Bronchial epithelial cell (primary cell): ENCODE data around the gene ABCC10. TPM values are rescaled to one million over a fixed set of nuclear protein-coding genes. Genes with fewer than 3 reads are reported as not detected.
"Not testable (repeated sequence)": the region's sequence is repeated elsewhere in the genome, so short reads cannot be mapped to it uniquely, and the experiment has no call there.

Experiments
- DNase-seq: peaks from one replicate; pipeline ENCODE4 v3.0.0-alpha.2; 2010; ENCODE audit warnings: low read depth
- FAIRE-seq: peaks from 2 replicates; lab custom pipeline; 2011; peaks lifted over from hg19 to GRCh38; lab: Jason Lieb, UNC
- H3K27me3 ChIP-seq: 2 replicates; pipeline ENCODE4 v1.5.1; 2011; ENCODE audit warnings: low read length; ENCODE audit not compliant: control insufficient read depth, insufficient read depth
- H3K36me3 ChIP-seq: 2 replicates; pipeline ENCODE4 v1.5.1; 2011; ENCODE audit warnings: low read length; ENCODE audit not compliant: control insufficient read depth, insufficient read depth
- H3K4me3 ChIP-seq: 2 replicates; pipeline ENCODE4 v1.5.1; 2011; ENCODE audit warnings: mild to moderate bottlenecking, low read depth, low read length, control low read depth
- CTCF ChIP-seq: IDR thresholded peaks from 2 replicates; pipeline ENCODE4 v1.5.1; 2011; ENCODE audit warnings: mild to moderate bottlenecking, moderate library complexity, low read length, control low read depth, inconsistent platforms; ENCODE audit not compliant: insufficient read depth, severe bottlenecking
- total RNA-seq: library from RNA; depleted of rRNA; stranded (reverse); fragments of >200 nt; gene quantifications from 2 replicates; pipeline ENCODE4 v1.2.1, GENCODE V29; 2014

Gene ABCC10
- total RNA-seq, 1 donor from 2014 or later, result 9.7 TPM

GRCh38 chr6:43405354-43405753 lies 22.0 kb upstream of the ABCC10 start:
- peak; percentile 76 for DNase-seq
- FAIRE-seq, result peak; percentile 36

GRCh38 chr6:43407296-43407695 lies 20.0 kb upstream of the ABCC10 start:
- H3K27me3 ChIP-seq, result no peaks in the 10 kb centered on the region
- no peak for TF ChIP-seq CTCF
- no peak for FAIRE-seq

More at GRCh38 chr6:43405354-43405753, 22.0 kb upstream of the ABCC10 start:
- Histone ChIP-seq H3K36me3 (no peaks in the 10 kb centered on the region), H3K4me3 (no peak overlapping the region), H3K27me3 (no peaks in the 10 kb centered on the region)
- no peak for TF ChIP-seq CTCF

GRCh38 chr6:43408259-43408658 lies 19.1 kb upstream of the ABCC10 start:
- no peak for DNase-seq
- FAIRE-seq, result no peak
- no peak for TF ChIP-seq CTCF
- Histone ChIP-seq H3K27me3 (no peaks in the 10 kb centered on the region), H3K4me3 (no peak overlapping the region), H3K36me3 (no peaks in the 10 kb centered on the region)

More at GRCh38 chr6:43407296-43407695, 20.0 kb upstream of the ABCC10 start:
- H3K4me3 ChIP-seq, result no peak overlapping the region
- H3K36me3 ChIP-seq, result no peaks in the 10 kb centered on the region
- no peak for DNase-seq

GRCh38 chr6:43410776-43411175 lies 16.6 kb upstream of the ABCC10 start:
- not testable (repeated sequence) for FAIRE-seq, H3K4me3 ChIP-seq, H3K27me3 ChIP-seq, H3K36me3 ChIP-seq, DNase-seq

GRCh38 chr6:43412541-43412940 lies 14.8 kb upstream of the ABCC10 start:
- Histone ChIP-seq H3K4me3 (no peak overlapping the region), H3K36me3 (no peaks in the 10 kb centered on the region), H3K27me3 (peaks cover 2% of the 10 kb centered on the region)
- no peak for TF ChIP-seq CTCF
- FAIRE-seq (no peak), DNase-seq (no peak)

- no peak for TF ChIP-seq CTCF
- no peaks in the 10 kb centered on the region for H3K36me3 ChIP-seq
- FAIRE-seq (no peak), DNase-seq (no peak)
- no peak overlapping the region for H3K4me3 ChIP-seq
- peaks cover 2% of the 10 kb centered on the region for H3K27me3 ChIP-seq
These were observed 14.3 kb upstream of the ABCC10 start for GRCh38 chr6:43413002-43413401.

- DNase-seq, H3K36me3 ChIP-seq, H3K4me3 ChIP-seq, H3K27me3 ChIP-seq, FAIRE-seq: not testable (repeated sequence)
These were observed 12.1 kb upstream of the ABCC10 start for GRCh38 chr6:43415275-43415674.
